A673 (cell line): ENCODE results near the gene MVB12A. TPM values are rescaled to one million over a fixed set of nuclear protein-coding genes. Genes with fewer than 3 reads are reported as not detected.

ENCODE experiments used
- BruUV-seq: library from RNA; stranded (reverse); fragments of 400-500 nt; replicated peaks from 2 replicates; lab custom pipeline; 2021; lab: Mats Ljungman, UMichigan
- CTCF ChIA-PET: fragments of 300-600 bp; sonication (Branson Sonifier 250); formaldehyde crosslinking; loops from one replicate; lab custom pipeline; 2022; ENCODE audit warnings: antibody characterized with exemption; lab: Charles Lee
- POLR2A ChIA-PET: fragments of 300-600 bp; sonication (Branson Sonifier 250); formaldehyde crosslinking; loops from one replicate; lab custom pipeline; 2022; ENCODE audit warnings: antibody characterized with exemption; ENCODE audit not compliant: low non-redundant PET; lab: Charles Lee
- DNase-seq: peaks from one replicate; pipeline ENCODE4 v3.0.0-alpha.2; 2015; ENCODE audit warnings: low spot score
- H3K27ac ChIP-seq: fragments of 200-600 bp; sonication (generic); 2 replicates; pipeline ENCODE4 v1.5.1; 2016; ENCODE audit warnings: mixed run types, low read depth, mild to moderate bottlenecking, mixed read lengths, antibody characterized with exemption, low read length; ENCODE audit not compliant: poor library complexity, severe bottlenecking
- H3K27me3 ChIP-seq: fragments of 200-600 bp; sonication (generic); replicated peaks from 2 replicates; pipeline ENCODE4 v1.6.1; 2017; ENCODE audit warnings: mixed run types, low read depth, mild to moderate bottlenecking, mixed read lengths, antibody characterized with exemption, low read length; ENCODE audit not compliant: insufficient read depth, poor library complexity
- H3K36me3 ChIP-seq: fragments of 200-600 bp; sonication (generic); 2 replicates; pipeline ENCODE4 v1.6.1; 2016; ENCODE audit warnings: mixed run types, mild to moderate bottlenecking, mixed read lengths, antibody characterized with exemption, low read length; ENCODE audit not compliant: insufficient read depth, poor library complexity, severe bottlenecking
- H3K4me1 ChIP-seq: fragments of 200-600 bp; sonication (generic); 2 replicates; pipeline ENCODE4 v1.6.1; 2017; ENCODE audit warnings: mixed run types, mild to moderate bottlenecking, mixed read lengths, antibody characterized with exemption, low read length; ENCODE audit not compliant: insufficient read depth, poor library complexity, severe bottlenecking
- H3K4me3 ChIP-seq: fragments of 200-600 bp; sonication (generic); 2 replicates; pipeline ENCODE4 v1.5.1; 2016; ENCODE audit warnings: low read depth, mixed run types, mild to moderate bottlenecking, mixed read lengths, low read length; ENCODE audit not compliant: poor library complexity, severe bottlenecking
- H3K9me3 ChIP-seq: fragments of 200-600 bp; sonication (generic); 2 replicates; pipeline ENCODE4 v1.6.1; 2016; ENCODE audit warnings: mixed run types, low read depth, mild to moderate bottlenecking, mixed read lengths, antibody characterized with exemption, low read length; ENCODE audit not compliant: poor library complexity, severe bottlenecking
- EZH2 ChIP-seq: fragments of 200-600 bp; sonication (generic); IDR thresholded peaks from 2 replicates; pipeline ENCODE4 v1.6.1; 2017; ENCODE audit warnings: borderline replicate concordance, low read depth, mild to moderate bottlenecking, mixed read lengths, antibody characterized with exemption, low read length; ENCODE audit not compliant: poor library complexity, severe bottlenecking
- intact Hi-C: fragments of 100-400 bp; cut with micrococcal nuclease; formaldehyde crosslinking; loops from one replicate; pipeline ENCODE4 v1.10.0; 2022; ENCODE audit not compliant: unreplicated experiment
- total RNA-seq: library from RNA; stranded (reverse); gene quantifications from 2 replicates; pipeline ENCODE4 v1.2.3, GENCODE V29; 2021
- TF ChIP-seq, protein P1 (sequence below): fragments of 300-800, 200-600 bp; sonication (generic); conservative IDR thresholded peaks from 2 replicates; pipeline ENCODE4 v1.5.1; 2017; ENCODE audit warnings: low read depth, mild to moderate bottlenecking, antibody characterized with exemption, low read length, moderate library complexity, mixed read lengths

The MVB12A gene
- total RNA-seq, 1 experiment from 2014 or later = 39.5 TPM

DNA sequence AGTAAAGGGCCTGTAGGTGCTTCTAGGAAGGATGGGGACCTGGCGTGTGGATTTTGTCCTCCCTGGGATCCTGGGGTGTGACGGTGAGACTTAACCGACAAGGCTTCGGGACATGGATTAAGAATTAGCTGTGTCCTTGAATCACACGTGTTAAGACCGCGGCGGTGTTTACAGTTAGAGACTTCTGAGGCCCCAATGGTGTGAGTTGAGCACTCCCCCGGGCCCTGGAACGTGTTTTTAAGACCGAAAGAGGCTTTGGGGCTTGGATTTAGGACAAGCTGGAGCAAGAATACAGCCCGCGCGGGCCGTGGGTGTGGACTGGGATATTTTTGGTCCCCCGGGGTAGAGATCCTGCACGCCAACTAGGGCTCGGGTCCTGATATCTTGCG is 49.2 kb downstream of the MVB12A start:
- POLR2A ChIA-PET = interaction anchor here (0.6 kb wide), 1 partner anchor 49 kb away, joined by 3 read pairs; the partner anchor contains the start of gene MVB12A
- H3K27me3 ChIP-seq = no peaks in the 10 kb centered on the region
- H3K9me3 ChIP-seq = no peaks in the 10 kb centered on the region
- intact Hi-C loops = loop anchor here (5.0 kb wide), 1 partner anchor 122 kb away; no protein-coding TSS in a partner anchor
- H3K4me1 ChIP-seq = peaks cover 8% of the 10 kb centered on the region
- DNase-seq = no peak
- peak overlapping the region; percentile 63 for H3K27ac ChIP-seq
- CTCF ChIA-PET = no interaction called here
- peak overlapping the region; percentile 84 for H3K4me3 ChIP-seq
- TF ChIP-seq, protein P1, sequence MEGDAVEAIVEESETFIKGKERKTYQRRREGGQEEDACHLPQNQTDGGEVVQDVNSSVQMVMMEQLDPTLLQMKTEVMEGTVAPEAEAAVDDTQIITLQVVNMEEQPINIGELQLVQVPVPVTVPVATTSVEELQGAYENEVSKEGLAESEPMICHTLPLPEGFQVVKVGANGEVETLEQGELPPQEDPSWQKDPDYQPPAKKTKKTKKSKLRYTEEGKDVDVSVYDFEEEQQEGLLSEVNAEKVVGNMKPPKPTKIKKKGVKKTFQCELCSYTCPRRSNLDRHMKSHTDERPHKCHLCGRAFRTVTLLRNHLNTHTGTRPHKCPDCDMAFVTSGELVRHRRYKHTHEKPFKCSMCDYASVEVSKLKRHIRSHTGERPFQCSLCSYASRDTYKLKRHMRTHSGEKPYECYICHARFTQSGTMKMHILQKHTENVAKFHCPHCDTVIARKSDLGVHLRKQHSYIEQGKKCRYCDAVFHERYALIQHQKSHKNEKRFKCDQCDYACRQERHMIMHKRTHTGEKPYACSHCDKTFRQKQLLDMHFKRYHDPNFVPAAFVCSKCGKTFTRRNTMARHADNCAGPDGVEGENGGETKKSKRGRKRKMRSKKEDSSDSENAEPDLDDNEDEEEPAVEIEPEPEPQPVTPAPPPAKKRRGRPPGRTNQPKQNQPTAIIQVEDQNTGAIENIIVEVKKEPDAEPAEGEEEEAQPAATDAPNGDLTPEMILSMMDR = no peak
- TF ChIP-seq EZH2 = no peak
- no peaks in the 10 kb centered on the region for H3K36me3 ChIP-seq
- no TSS peak for BruUV-seq

DNA sequence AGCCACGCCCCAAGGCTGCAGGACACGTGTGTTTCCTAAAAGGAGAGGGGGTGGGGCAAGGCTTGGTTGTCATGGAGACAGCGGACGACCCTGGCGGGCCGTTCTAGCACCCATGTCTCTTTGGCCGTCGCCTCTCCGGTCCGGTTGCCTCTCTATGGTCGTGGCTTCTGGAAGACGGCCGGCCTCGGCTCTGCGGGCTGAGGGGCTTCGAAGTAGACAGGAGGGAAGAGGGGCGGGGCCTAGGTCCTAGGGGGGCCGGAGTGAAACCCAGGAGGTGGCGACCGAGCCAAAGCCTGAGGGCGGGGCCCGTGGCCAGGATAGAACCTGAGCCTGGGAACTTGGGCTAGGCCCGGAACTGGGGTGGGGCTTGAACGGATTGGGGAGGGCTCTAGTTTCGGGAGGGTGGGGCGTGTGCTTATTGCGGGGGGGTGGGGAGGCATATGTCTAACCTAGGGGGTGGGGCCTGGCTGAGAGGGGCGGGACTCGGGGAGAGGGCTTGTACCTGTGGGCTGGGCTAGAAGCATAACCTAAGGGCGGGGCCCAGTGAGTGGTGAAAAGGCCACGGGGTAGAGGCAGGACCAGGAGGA is 49.7 kb downstream of the MVB12A start:
- TF ChIP-seq EZH2 = no peak
- TF ChIP-seq, protein P1 = no peak
- peak; percentile 97 for DNase-seq
- H3K4me3 ChIP-seq = peak overlapping the region; percentile 84
- peak overlapping the region; percentile 63 for H3K27ac ChIP-seq
- no TSS peak for BruUV-seq
- POLR2A ChIA-PET = no interaction called here
- H3K9me3 ChIP-seq = no peaks in the 10 kb centered on the region
- H3K4me1 ChIP-seq = peaks cover 8% of the 10 kb centered on the region
- CTCF ChIA-PET = no interaction called here
- intact Hi-C loops = loop anchor here (5.0 kb wide), 1 partner anchor 122 kb away; no protein-coding TSS in a partner anchor
- no peaks in the 10 kb centered on the region for H3K36me3 ChIP-seq
- no peaks in the 10 kb centered on the region for H3K27me3 ChIP-seq

DNA sequence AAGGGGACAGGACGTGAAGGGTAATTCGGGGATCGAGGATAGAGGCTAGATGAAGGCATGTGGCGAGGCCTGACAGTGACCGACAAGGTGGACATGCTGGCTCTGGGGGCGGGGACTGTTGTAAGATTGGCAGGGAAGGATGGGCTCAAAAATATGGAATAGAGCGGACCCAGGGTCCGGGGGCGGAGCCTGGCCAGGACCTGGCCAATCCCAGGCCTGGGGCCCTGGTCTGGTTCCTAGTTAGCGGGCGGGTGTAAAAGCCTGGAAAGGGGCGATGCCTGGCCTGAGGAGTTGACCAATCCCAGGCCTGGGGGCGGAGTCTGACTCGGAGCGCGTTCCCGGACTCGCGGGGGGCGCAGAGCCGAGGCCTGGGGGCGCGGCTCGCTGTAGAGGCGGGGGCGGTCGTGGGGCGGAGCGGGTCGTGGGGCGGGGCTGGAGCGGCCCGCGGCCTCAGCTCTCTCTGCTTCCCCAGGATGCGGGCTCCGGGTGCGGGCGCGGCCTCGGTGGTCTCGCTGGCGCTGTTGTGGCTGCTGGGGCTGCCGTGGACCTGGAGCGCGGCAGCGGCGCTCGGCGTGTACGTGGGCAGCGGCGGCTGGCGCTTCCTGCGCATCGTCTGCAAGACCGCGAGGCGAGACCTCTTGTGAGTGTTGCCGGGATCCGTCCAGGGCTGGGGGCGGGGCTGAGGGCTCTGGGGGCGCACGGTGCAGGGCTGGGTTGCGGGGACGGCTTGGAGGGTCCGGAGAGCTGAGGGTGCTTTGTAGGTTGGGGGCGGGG is 50.4 kb downstream of the MVB12A start, which contains the start of gene SLC27A1:
TSS of gene SLC27A1 (plus strand) at position 457 of the 774 bp plus-strand sequence. CDS start at position 474, 17 bp downstream.
- Histone ChIP-seq H3K27ac (peak within 1 kb of the TSS; percentile 63), H3K36me3 (no peaks in the 10 kb centered on the region), H3K4me1 (peaks cover 8% of the 10 kb centered on the region), H3K27me3 (no peaks in the 10 kb centered on the region), H3K9me3 (no peaks in the 10 kb centered on the region), H3K4me3 (peak within 1 kb of the TSS; percentile 84)
- intact Hi-C loops = no loop called here
- TF ChIP-seq, protein P1 = no peak
- TF ChIP-seq EZH2 = no peak
- no TSS peak for BruUV-seq
- DNase-seq = peak; percentile 100
- ChIA-PET POLR2A (no interaction called here), CTCF (no interaction called here)
